ENCODE data around the gene ZDHHC3.
A peak's percentile ranks its signal among the peaks of the same experiment; 100 is the strongest.

The ZDHHC3 gene

GRCh38 chr3:44914936-44915335 is 61.0 kb downstream of the ZDHHC3 start:
- DNase-seq (ENCODE audit: low read depth) = no peak
- H3K4me3 ChIP-seq (ENCODE audit: control insufficient read depth, low read depth, low read length) = no peak overlapping the region
- TF ChIP-seq CTCF (conservative IDR thresholded peaks at IDR 0.05; ENCODE audit: control insufficient read depth, insufficient read depth, low read depth, low read length) = peak; percentile 40

DNA sequence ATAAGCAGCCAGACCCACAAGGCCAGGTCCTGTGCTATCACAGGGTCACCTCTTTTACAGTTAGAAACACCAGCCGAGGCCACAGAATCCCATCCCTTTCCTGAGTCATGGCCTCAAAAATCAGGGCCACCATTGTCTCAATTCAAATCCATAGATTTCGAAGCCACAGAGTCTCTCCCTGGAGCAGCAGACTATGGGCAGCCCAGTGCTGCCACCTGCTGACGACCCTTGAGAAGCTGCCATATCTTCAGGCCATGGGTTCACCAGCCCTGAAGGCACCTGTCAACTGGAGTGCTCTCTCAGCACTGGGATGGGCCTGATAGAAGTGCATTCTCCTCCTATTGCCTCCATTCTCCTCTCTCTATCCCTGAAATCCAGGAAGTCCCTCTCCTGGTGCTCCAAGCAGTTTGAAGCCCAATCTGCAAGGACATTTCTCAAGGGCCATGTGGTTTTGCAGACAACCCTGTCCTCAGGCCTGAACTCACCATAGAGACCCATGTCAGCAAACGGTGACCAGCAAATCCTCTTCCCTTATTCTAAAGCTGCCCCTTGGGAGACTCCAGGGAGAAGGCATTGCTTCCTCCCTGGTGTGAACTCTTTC is 62.0 kb downstream of the ZDHHC3 start:
- DNase-seq (ENCODE audit: low read depth) = peak; percentile 80
- TF ChIP-seq CTCF (conservative IDR thresholded peaks at IDR 0.05; ENCODE audit: control insufficient read depth, insufficient read depth, low read depth, low read length) = peak; percentile 92
- no peak overlapping the region for H3K4me3 ChIP-seq (ENCODE audit: control insufficient read depth, low read depth, low read length)

DNA sequence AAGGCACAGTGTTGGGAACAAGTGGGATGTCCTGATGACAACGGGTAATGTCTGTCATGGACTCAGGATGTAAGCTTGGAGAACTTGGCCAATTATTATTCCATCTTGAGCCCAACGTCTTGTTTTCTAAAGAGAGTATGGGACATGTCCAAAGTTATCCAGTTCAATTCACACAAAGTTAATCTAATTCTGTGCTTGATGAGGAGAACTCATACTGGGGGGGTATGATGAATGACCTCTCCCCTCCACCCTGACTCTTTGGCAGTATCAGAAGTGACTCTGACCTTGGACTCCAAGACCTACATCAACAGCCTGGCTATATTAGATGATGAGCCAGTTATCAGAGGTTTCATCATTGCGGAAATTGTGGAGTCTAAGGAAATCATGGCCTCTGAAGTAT is 65.3 kb downstream of the ZDHHC3 start:
- no peak overlapping the region for H3K4me3 ChIP-seq (ENCODE audit: control insufficient read depth, low read depth, low read length)
- TF ChIP-seq CTCF (conservative IDR thresholded peaks at IDR 0.05; ENCODE audit: control insufficient read depth, insufficient read depth, low read depth, low read length) = no peak
- DNase-seq (ENCODE audit: low read depth) = no peak

DNA sequence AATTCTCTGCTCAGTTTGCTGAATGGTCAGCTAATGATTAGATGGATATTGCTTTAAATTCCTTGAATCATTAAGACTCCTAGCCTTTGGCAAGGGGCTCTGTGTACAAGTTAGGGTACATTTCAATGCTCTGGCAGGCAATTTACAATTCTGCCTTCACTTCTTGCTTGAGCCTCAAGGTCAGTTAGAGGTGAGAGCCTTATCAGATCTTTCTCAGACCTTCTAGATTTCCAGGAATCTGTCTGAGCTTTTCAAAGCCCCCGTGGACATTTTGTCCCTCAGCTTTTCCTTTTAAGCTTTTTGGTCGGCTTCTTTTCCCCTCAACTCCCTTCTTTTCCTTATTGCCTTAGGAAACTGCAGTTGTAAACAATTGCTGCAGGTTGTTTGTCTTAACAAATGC is 66.9 kb downstream of the ZDHHC3 start:
- TF ChIP-seq CTCF (conservative IDR thresholded peaks at IDR 0.05; ENCODE audit: control insufficient read depth, insufficient read depth, low read depth, low read length) = no peak
- no peak overlapping the region for H3K4me3 ChIP-seq (ENCODE audit: control insufficient read depth, low read depth, low read length)
- DNase-seq (ENCODE audit: low read depth) = no peak

- DNase-seq (ENCODE audit: low read depth) = no peak
- H3K4me3 ChIP-seq (ENCODE audit: control insufficient read depth, low read depth, low read length) = no peak overlapping the region
- TF ChIP-seq CTCF (conservative IDR thresholded peaks at IDR 0.05; ENCODE audit: control insufficient read depth, insufficient read depth, low read depth, low read length) = no peak
Measured at GRCh38 chr3:44907612-44908011, 68.4 kb downstream of the ZDHHC3 start.

- DNase-seq (ENCODE audit: low read depth) = peak; percentile 71
- no peak for TF ChIP-seq CTCF (conservative IDR thresholded peaks at IDR 0.05; ENCODE audit: control insufficient read depth, insufficient read depth, low read depth, low read length)
- no peak overlapping the region for H3K4me3 ChIP-seq (ENCODE audit: control insufficient read depth, low read depth, low read length)
Measured at GRCh38 chr3:44906997-44907396, 69.0 kb downstream of the ZDHHC3 start.
